GM23338 (cell line): ENCODE measurements around the gene LRRC4B. TPM values are rescaled to one million over a fixed set of nuclear protein-coding genes. Genes with fewer than 3 reads are reported as not detected.

Source experiments
- ATAC-seq: fragments of 200-7000 bp; cut with Tn5 transposase; 3 replicates; pipeline ENCODE4 v1.9.1; 2020
- DNase-seq: peaks from one replicate; pipeline ENCODE4 v3.0.0-alpha.2; 2015; ENCODE audit warnings: low spot score
- H2AFZ ChIP-seq: fragments of 200-600 bp; sonication (generic); 2 replicates; pipeline ENCODE4 v1.8.0; 2016; ENCODE audit warnings: antibody characterized with exemption, mild to moderate bottlenecking, moderate library complexity
- H3F3A ChIP-seq: fragments of 200-600 bp; sonication (generic); replicated peaks from 2 replicates; pipeline ENCODE4 v1.8.0; 2017; ENCODE audit warnings: antibody characterized with exemption, mixed run types, low read depth
- H3K27ac ChIP-seq: fragments of 200-600 bp; sonication (generic); 2 replicates; pipeline ENCODE4 v1.6.1; 2016; ENCODE audit warnings: low read depth
- H3K27me3 ChIP-seq: fragments of 200-600 bp; sonication (generic); 2 replicates; pipeline ENCODE4 v1.8.0; 2016; ENCODE audit warnings: mild to moderate bottlenecking, mixed run types, moderate library complexity; ENCODE audit not compliant: insufficient read depth
- H3K36me3 ChIP-seq: fragments of 200-600 bp; sonication (generic); 2 replicates; pipeline ENCODE4 v1.8.0; 2016; ENCODE audit warnings: mild to moderate bottlenecking; ENCODE audit not compliant: insufficient read depth
- H3K4me1 ChIP-seq: fragments of 200-600 bp; sonication (generic); 2 replicates; pipeline ENCODE4 v1.8.0; 2016; ENCODE audit warnings: mild to moderate bottlenecking, moderate library complexity; ENCODE audit not compliant: insufficient read depth
- H3K4me2 ChIP-seq: fragments of 200-600 bp; sonication (generic); 2 replicates; pipeline ENCODE4 v1.7.1; 2017; ENCODE audit warnings: mixed run types
- H3K4me3 ChIP-seq: fragments of 200-600 bp; sonication (generic); 2 replicates; pipeline ENCODE4 v1.6.1; 2016; ENCODE audit warnings: mixed run types
- H3K79me2 ChIP-seq: fragments of 200-600 bp; sonication (generic); replicated peaks from 2 replicates; pipeline ENCODE4 v1.8.0; 2017; ENCODE audit warnings: mild to moderate bottlenecking; ENCODE audit not compliant: insufficient read depth
- H3K9me2 ChIP-seq: fragments of 200-600 bp; sonication (generic); 2 replicates; pipeline ENCODE4 v1.8.0; 2017; ENCODE audit not compliant: insufficient read depth
- H4K20me1 ChIP-seq: fragments of 200-600 bp; sonication (generic); replicated peaks from 2 replicates; pipeline ENCODE4 v1.8.0; 2017; ENCODE audit warnings: mild to moderate bottlenecking; ENCODE audit not compliant: insufficient read depth
- H3K27ac Mint-ChIP-seq: 2 replicates; pipeline ENCODE4 v1.8.0; 2020; ENCODE audit warnings: inconsistent platforms, mild to moderate bottlenecking, moderate library complexity, mixed read lengths
- H3K27me3 Mint-ChIP-seq: 3 replicates; pipeline ENCODE4 v1.8.0; 2022; ENCODE audit warnings: low read depth, mild to moderate bottlenecking, moderate library complexity, mixed read lengths, inconsistent platforms; ENCODE audit not compliant: insufficient read depth, poor library complexity
- H3K36me3 Mint-ChIP-seq: 3 replicates; pipeline ENCODE4 v1.8.0; 2021; ENCODE audit warnings: low read depth, mild to moderate bottlenecking, inconsistent platforms, moderate library complexity, mixed read lengths
- H3K4me1 Mint-ChIP-seq: 3 replicates; pipeline ENCODE4 v1.8.0; 2020; ENCODE audit warnings: mild to moderate bottlenecking, inconsistent platforms, mixed read lengths
- H3K4me3 Mint-ChIP-seq: 3 replicates; pipeline ENCODE4 v1.8.0; 2021; ENCODE audit warnings: moderate library complexity, mild to moderate bottlenecking, inconsistent platforms, mixed read lengths
- H3K9me3 Mint-ChIP-seq: 3 replicates; pipeline ENCODE4 v1.8.0; 2020; ENCODE audit warnings: moderate library complexity, mild to moderate bottlenecking, inconsistent platforms, mixed read lengths
- EZH2phosphoT487 ChIP-seq: fragments of 200-600 bp; sonication (generic); IDR thresholded peaks from one replicate; pipeline ENCODE4 v1.8.1; 2018; ENCODE audit warnings: antibody characterized with exemption; ENCODE audit not compliant: unreplicated experiment
- NANOG ChIP-seq: IDR thresholded peaks from 2 replicates; pipeline ENCODE4 v1.6.1; 2016; ENCODE audit warnings: antibody characterized with exemption, borderline replicate concordance
- ZNF331 ChIP-seq: fragments of 250-450 bp; sonication (Bioruptor Pico); IDR thresholded peaks from 2 replicates; pipeline ENCODE4 v1.5.0; 2020; ENCODE audit warnings: low read depth, mild to moderate bottlenecking, moderate library complexity
- polyA plus RNA-seq: library from polyadenylated mRNA; unstranded; fragments of >200 nt; fragmentation: Nextera tagmentation; extraction: Ambion mirVana; gene quantifications from 2 replicates; pipeline ENCODE4 v1.2.1, GENCODE V29; 2016
- total RNA-seq: library from RNA; depleted of rRNA; stranded (reverse); fragments of >200 nt; shearing (Covaris generic); gene quantifications from 2 replicates; pipeline ENCODE4 v1.2.3, GENCODE V29; 2014
- TF ChIP-seq, protein P1 (sequence below): fragments of 250-450 bp; sonication (Bioruptor Pico); IDR thresholded peaks from 2 replicates; pipeline ENCODE4 v1.5.0; 2020; ENCODE audit warnings: mild to moderate bottlenecking, moderate library complexity
- TF ChIP-seq, protein P2 (sequence below): IDR thresholded peaks from 2 replicates; pipeline ENCODE4 v1.6.1; 2016; ENCODE audit warnings: antibody characterized with exemption

The LRRC4B gene
- total and polyA plus RNA-seq, 2 experiments from 2014 or later, result 2.0 to 13.2 TPM

DNA sequence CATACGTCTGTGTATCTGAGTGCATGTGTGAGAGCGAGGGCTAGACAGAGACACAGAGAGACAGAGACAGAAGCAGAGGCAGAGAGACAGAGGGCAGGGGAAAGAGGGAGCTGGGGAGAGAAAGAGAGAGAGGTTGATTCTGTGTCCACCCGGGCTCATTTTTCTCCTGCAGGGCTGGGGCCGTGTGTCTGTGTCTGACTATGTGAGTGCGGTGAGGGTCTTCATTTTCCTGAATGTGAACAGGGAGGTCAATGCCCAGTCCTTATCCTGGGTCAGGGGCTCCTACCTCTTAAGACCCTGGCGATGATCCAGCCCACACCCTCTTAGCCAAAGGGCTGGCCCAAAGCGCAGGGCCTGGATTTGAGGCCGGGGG, 17.7 kb downstream of the LRRC4B start:
- no peaks in the 10 kb centered on the region for H3K79me2 ChIP-seq
- no peaks in the 10 kb centered on the region for H3K36me3 ChIP-seq
- H3F3A ChIP-seq, result no peaks in the 10 kb centered on the region
- H2AFZ ChIP-seq, result no peak overlapping the region
- peaks cover 6% of the 10 kb centered on the region for H3K4me1 ChIP-seq
- ATAC-seq, result no peak
- H3K4me3 ChIP-seq, result peak overlapping the region; percentile 79
- Mint-ChIP-seq H3K27ac (no peak overlapping the region), H3K4me1 (no peaks in the 10 kb centered on the region), H3K36me3 (peaks cover 44% of the 10 kb centered on the region), H3K27me3 (peaks cover 10% of the 10 kb centered on the region), H3K4me3 (no peak overlapping the region), H3K9me3 (peaks cover 88% of the 10 kb centered on the region)
- DNase-seq, result no peak
- TF ChIP-seq, protein P1, sequence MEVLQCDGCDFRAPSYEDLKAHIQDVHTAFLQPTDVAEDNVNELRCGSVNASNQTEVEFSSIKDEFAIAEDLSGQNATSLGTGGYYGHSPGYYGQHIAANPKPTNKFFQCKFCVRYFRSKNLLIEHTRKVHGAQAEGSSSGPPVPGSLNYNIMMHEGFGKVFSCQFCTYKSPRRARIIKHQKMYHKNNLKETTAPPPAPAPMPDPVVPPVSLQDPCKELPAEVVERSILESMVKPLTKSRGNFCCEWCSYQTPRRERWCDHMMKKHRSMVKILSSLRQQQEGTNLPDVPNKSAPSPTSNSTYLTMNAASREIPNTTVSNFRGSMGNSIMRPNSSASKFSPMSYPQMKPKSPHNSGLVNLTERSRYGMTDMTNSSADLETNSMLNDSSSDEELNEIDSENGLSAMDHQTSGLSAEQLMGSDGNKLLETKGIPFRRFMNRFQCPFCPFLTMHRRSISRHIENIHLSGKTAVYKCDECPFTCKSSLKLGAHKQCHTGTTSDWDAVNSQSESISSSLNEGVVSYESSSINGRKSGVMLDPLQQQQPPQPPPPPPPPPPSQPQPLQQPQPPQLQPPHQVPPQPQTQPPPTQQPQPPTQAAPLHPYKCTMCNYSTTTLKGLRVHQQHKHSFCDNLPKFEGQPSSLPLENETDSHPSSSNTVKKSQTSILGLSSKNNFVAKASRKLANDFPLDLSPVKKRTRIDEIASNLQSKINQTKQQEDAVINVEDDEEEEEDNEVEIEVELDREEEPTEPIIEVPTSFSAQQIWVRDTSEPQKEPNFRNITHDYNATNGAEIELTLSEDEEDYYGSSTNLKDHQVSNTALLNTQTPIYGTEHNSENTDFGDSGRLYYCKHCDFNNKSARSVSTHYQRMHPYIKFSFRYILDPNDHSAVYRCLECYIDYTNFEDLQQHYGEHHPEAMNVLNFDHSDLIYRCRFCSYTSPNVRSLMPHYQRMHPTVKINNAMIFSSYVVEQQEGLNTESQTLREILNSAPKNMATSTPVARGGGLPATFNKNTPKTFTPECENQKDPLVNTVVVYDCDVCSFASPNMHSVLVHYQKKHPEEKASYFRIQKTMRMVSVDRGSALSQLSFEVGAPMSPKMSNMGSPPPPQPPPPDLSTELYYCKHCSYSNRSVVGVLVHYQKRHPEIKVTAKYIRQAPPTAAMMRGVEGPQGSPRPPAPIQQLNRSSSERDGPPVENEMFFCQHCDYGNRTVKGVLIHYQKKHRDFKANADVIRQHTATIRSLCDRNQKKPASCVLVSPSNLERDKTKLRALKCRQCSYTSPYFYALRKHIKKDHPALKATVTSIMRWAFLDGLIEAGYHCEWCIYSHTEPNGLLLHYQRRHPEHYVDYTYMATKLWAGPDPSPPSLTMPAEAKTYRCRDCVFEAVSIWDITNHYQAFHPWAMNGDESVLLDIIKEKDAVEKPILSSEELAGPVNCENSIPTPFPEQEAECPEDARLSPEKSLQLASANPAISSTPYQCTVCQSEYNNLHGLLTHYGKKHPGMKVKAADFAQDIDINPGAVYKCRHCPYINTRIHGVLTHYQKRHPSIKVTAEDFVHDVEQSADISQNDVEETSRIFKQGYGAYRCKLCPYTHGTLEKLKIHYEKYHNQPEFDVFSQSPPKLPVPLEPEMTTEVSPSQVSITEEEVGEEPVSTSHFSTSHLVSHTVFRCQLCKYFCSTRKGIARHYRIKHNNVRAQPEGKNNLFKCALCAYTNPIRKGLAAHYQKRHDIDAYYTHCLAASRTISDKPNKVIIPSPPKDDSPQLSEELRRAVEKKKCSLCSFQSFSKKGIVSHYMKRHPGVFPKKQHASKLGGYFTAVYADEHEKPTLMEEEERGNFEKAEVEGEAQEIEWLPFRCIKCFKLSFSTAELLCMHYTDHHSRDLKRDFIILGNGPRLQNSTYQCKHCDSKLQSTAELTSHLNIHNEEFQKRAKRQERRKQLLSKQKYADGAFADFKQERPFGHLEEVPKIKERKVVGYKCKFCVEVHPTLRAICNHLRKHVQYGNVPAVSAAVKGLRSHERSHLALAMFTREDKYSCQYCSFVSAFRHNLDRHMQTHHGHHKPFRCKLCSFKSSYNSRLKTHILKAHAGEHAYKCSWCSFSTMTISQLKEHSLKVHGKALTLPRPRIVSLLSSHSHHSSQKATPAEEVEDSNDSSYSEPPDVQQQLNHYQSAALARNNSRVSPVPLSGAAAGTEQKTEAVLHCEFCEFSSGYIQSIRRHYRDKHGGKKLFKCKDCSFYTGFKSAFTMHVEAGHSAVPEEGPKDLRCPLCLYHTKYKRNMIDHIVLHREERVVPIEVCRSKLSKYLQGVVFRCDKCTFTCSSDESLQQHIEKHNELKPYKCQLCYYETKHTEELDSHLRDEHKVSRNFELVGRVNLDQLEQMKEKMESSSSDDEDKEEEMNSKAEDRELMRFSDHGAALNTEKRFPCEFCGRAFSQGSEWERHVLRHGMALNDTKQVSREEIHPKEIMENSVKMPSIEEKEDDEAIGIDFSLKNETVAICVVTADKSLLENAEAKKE (CRISPR knock-in tag), result no peak
- TF ChIP-seq NANOG, result no peak
- no peaks in the 10 kb centered on the region for H4K20me1 ChIP-seq
- H3K27me3 ChIP-seq, result peaks cover 59% of the 10 kb centered on the region
- H3K27ac ChIP-seq, result no peak overlapping the region
- no peaks in the 10 kb centered on the region for H3K9me2 ChIP-seq
- H3K4me2 ChIP-seq, result peak overlapping the region; percentile 97

DNA sequence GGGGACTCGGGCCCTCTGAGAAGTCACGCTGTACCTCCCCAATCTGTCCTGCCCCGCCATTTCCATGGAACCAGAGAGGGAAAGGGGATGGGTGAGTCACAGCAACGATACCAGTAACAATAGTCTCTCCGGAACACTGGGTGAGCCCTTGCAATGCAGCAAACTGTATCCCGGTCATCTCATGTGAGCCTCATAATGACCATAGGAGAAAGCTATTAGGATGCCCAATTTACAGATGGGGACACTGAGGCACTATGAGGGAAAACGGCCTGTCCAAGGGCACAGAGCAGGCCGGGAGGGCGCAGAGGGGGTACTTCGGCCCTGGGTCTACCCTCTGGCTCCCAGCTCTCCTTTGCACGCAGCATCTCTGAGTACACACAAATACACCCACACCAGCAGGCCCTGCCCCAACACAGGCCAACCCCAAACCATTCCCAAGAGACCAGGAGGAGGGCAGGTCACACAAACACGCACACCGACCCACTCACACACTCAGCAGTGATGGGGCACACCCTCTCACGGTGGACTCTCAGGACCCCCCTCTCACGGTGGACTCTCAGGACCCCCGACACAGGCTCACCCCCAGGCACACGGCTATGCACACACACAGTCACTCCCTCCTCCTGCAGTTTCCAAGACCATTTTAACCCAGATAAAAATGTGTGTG, 18.2 kb downstream of the LRRC4B start:
- Histone ChIP-seq H3K27ac (no peak overlapping the region), H3K36me3 (no peaks in the 10 kb centered on the region), H3K79me2 (no peaks in the 10 kb centered on the region), H3F3A (no peaks in the 10 kb centered on the region), H3K9me2 (no peaks in the 10 kb centered on the region), H2AFZ (no peak overlapping the region), H3K4me2 (peak overlapping the region; percentile 97; the same call in 1 of the 2 replicates), H3K4me3 (no peak overlapping the region; the same call in 1 of the 2 replicates), H3K27me3 (peaks cover 53% of the 10 kb centered on the region), H4K20me1 (no peaks in the 10 kb centered on the region), H3K4me1 (peaks cover 6% of the 10 kb centered on the region)
- Mint-ChIP-seq H3K36me3 (peaks cover 39% of the 10 kb centered on the region), H3K27ac (no peak overlapping the region), H3K27me3 (peaks cover 12% of the 10 kb centered on the region), H3K4me1 (no peaks in the 10 kb centered on the region), H3K9me3 (peaks cover 88% of the 10 kb centered on the region), H3K4me3 (no peak overlapping the region)
- DNase-seq, result no peak
- ATAC-seq, result no peak
- TF ChIP-seq, protein P2, sequence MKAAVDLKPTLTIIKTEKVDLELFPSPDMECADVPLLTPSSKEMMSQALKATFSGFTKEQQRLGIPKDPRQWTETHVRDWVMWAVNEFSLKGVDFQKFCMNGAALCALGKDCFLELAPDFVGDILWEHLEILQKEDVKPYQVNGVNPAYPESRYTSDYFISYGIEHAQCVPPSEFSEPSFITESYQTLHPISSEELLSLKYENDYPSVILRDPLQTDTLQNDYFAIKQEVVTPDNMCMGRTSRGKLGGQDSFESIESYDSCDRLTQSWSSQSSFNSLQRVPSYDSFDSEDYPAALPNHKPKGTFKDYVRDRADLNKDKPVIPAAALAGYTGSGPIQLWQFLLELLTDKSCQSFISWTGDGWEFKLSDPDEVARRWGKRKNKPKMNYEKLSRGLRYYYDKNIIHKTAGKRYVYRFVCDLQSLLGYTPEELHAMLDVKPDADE, result no peak
- TF ChIP-seq EZH2phosphoT487 (no peak), ZNF331 (CRISPR knock-in tag) (no peak)
